Spleen (tissue), 11 donors: ENCODE measurements around the gene ZIC5. TPM values are rescaled to one million over a fixed set of nuclear protein-coding genes. Genes with fewer than 3 reads are reported as not detected.
A peak's percentile ranks its signal among the peaks of the same experiment; 100 is the strongest.

Experiments used
- DNase-seq: peaks from one replicate; pipeline ENCODE4 v3.0.0-alpha.2; 2020
- H3K27ac ChIP-seq, 8 donors: fragments of 200-600 bp; sonication (generic) in 7 of 8; 1 replicate in 4 of 8; 2 replicates in 4 of 8; pipeline versions ENCODE4 v1.5.0 to v1.8.0; 2016 to 2021; ENCODE audit warnings: inconsistent platforms in 4 of 8, mild to moderate bottlenecking in 4 of 8, moderate library complexity in 1 of 8
- H3K27me3 ChIP-seq, 7 donors: fragments of 200-600 bp; sonication (generic) in 6 of 7; replicated peaks in 1 of 7; 1 replicate in 4 of 7; 2 replicates in 3 of 7; pipeline versions ENCODE4 v1.5.0 to v1.8.0; 2016 to 2021; ENCODE audit warnings: inconsistent platforms in 3 of 7, mild to moderate bottlenecking in 1 of 7
- H3K36me3 ChIP-seq, 6 donors: fragments of 200-600 bp; sonication (generic) in 5 of 6; 1 replicate in 4 of 6; 2 replicates in 2 of 6; pipeline versions ENCODE4 v1.5.0 to v1.8.0; 2016 to 2021; ENCODE audit warnings: inconsistent platforms in 2 of 6
- H3K4me1 ChIP-seq, 6 donors: fragments of 200-600 bp; sonication (generic) in 5 of 6; 1 replicate in 3 of 6; 2 replicates in 3 of 6; pipeline versions ENCODE4 v1.5.0 to v1.8.0; 2016 to 2021; ENCODE audit warnings: inconsistent platforms in 3 of 6
- H3K4me3 ChIP-seq, 8 donors: fragments of 200-600 bp; sonication (generic) in 7 of 8; 1 replicate in 4 of 8; 2 replicates in 4 of 8; pipeline versions ENCODE4 v1.5.0 to v1.8.0; 2016 to 2021; ENCODE audit warnings: inconsistent platforms in 4 of 8, mild to moderate bottlenecking in 4 of 8, moderate library complexity in 2 of 8
- H3K9me3 ChIP-seq, 8 donors: fragments of 200-600 bp; sonication (generic) in 7 of 8; 1 replicate in 4 of 8; 2 replicates in 4 of 8; pipeline versions ENCODE4 v1.5.0 to v1.8.0; 2016 to 2021; ENCODE audit warnings: inconsistent platforms in 4 of 8
- POLR2A ChIP-seq, 3 donors: fragments of 450-650 bp; IDR thresholded peaks; one replicate each; pipeline ENCODE4 v1.5.1; 2017; ENCODE audit warnings: antibody characterized with exemption in 3 of 3, mild to moderate bottlenecking in 1 of 3
- POLR2AphosphoS5 ChIP-seq, 3 donors: sonication (generic); formaldehyde crosslinking; IDR thresholded peaks; one replicate each; pipeline ENCODE4 v1.5.1; 2017; ENCODE audit warnings: antibody characterized with exemption in 3 of 3
- WGBS, 5 donors: extraction: QIAGEN DNeasy Blood & Tissue Kit in 3 of 5; methylation state at CpG; one replicate each; pipeline versions ENCODE4 v1.1.5 to v1.1.7; 2013 to 2018; 5-methylcytosine and 5-hydroxymethylcytosine counted together
- intact Hi-C: fragments of 100-400 bp; cut with DNase I; formaldehyde crosslinking; loops from one replicate; pipeline ENCODE4 v1.15.0; 2023; ENCODE audit warnings: low total_unique reads
- polyA plus RNA-seq, 3 donors: library from polyadenylated mRNA; stranded (reverse); fragments of 200-250 nt; gene quantifications; one replicate each; pipeline ENCODE4 v1.2.1, GENCODE V29; 2013
- total RNA-seq, 7 donors: library from RNA; depleted of rRNA in 3 of 7; stranded (reverse); fragments of >200 nt in 3 of 7; fragmentation: NEBNext Ultra II Directional in 4 of 7; extraction: Animal tissue kit (Norgen Biotek cat#: 25700) in 4 of 7; gene quantifications; one replicate each; pipeline versions ENCODE4 v1.1.0 to v1.2.1, GENCODE V29; 2016 to 2021
- TF ChIP-seq, protein P1 (sequence below), 11 experiments: fragments of 200-600 bp in 7 of 11; fragments of 450-650 bp in 4 of 11; sonication (generic) in 4 of 11; IDR thresholded peaks in 8 of 11; conservative IDR thresholded peaks in 3 of 11; 1 replicate in 7 of 11; 2 replicates in 4 of 11; pipeline versions ENCODE4 v1.4.0 to v1.8.0; 2016 to 2021; ENCODE audit warnings: antibody characterized with exemption in 11 of 11, inconsistent platforms in 4 of 11, mild to moderate bottlenecking in 1 of 11
- donor health status: healthy with polysubstance abuse.
- donor health status: DM: no; HTN: no; CAD: no; lungs with moderate emphysema.
- donor health status: DM: no; HTN: no; CAD: no.
- donor health status: Bipolar disorder and iron deficiency.
- donor health status: healthy.
- donor health status: DM: no; HTN: no; CAD: no.
- donor health status: DM: yes; HTN: yes; CAD: no.

ZIC5 gene
- total and polyA plus RNA-seq, 10 donors, result not detected

DNA sequence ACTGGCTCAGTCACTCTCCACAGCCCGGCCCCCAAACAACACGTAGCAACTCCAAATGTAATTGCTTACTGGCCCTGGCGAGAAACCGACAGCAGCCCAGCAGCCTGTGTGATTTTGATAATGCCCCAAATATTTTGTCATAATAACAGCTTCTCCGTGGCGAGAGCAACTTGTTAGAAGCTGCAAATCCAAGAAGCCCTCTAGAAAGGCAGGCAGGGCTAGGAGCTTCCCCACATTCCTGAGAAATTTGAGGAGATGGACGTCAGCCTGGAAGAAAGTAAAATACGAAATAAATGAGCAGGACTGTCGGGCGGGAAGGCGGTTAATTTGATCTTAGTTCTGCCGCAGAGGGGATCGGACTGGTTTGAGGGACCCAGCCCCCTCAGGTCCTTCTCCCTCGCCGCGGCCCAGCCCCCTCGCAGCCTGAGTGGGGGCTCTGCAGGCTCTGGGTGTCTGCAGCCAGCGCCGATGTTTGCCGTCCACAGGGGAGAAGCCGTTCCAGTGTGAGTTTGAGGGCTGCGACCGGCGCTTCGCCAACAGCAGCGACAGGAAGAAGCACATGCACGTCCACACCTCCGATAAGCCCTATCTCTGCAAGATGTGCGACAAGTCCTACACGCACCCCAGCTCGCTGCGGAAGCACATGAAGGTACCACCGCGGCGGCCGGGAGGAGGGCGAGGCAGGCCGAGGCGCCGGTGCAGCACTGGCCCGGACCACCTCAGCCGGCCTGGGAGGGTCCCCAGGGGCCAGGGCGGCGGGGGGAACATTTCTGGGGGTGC lies 13.1 kb upstream of the ZIC5 start:
- Histone ChIP-seq H3K36me3 (no peaks in the 10 kb centered on the region), H3K9me3 (peaks cover 0 to 45% (median 3%) of the 10 kb centered on the region in 8 donors), H3K4me1 (peaks cover 12 to 63% (median 49%) of the 10 kb centered on the region in 6 donors), H3K27ac (no peak overlapping the region), H3K27me3 (peaks cover 40 to 100% (median 98%) of the 10 kb centered on the region in 7 donors), H3K4me3 (peak overlapping the region in 1 of 8 donors; percentile 22)
- no peak for TF ChIP-seq POLR2A (IDR thresholded peaks at IDR 0.05)
- no peak for TF ChIP-seq POLR2AphosphoS5 (IDR thresholded peaks at IDR 0.05)
- TF ChIP-seq, protein P1, sequence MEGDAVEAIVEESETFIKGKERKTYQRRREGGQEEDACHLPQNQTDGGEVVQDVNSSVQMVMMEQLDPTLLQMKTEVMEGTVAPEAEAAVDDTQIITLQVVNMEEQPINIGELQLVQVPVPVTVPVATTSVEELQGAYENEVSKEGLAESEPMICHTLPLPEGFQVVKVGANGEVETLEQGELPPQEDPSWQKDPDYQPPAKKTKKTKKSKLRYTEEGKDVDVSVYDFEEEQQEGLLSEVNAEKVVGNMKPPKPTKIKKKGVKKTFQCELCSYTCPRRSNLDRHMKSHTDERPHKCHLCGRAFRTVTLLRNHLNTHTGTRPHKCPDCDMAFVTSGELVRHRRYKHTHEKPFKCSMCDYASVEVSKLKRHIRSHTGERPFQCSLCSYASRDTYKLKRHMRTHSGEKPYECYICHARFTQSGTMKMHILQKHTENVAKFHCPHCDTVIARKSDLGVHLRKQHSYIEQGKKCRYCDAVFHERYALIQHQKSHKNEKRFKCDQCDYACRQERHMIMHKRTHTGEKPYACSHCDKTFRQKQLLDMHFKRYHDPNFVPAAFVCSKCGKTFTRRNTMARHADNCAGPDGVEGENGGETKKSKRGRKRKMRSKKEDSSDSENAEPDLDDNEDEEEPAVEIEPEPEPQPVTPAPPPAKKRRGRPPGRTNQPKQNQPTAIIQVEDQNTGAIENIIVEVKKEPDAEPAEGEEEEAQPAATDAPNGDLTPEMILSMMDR (IDR thresholded peaks at IDR 0.05 in 8 of 11, conservative IDR thresholded peaks at IDR 0.05 in 3 of 11), result no peak
- WGBS, 5 donors, result 4 to 15% (median 7%) methylated on average over 20 to 44 of the region's 44 CpGs
- DNase-seq, result no peak
- intact Hi-C loops, result no loop called here

- Histone ChIP-seq H3K36me3 (no peaks in the 10 kb centered on the region), H3K4me3 (peak overlapping the region in 1 of 8 donors; percentile 73), H3K27ac (no peak overlapping the region), H3K9me3 (peaks cover 0 to 42% (median 3%) of the 10 kb centered on the region in 8 donors), H3K4me1 (peaks cover 17 to 63% (median 49%) of the 10 kb centered on the region in 6 donors), H3K27me3 (peaks cover 49 to 100% (median 98%) of the 10 kb centered on the region in 7 donors)
- TF ChIP-seq, protein P1 (IDR thresholded peaks at IDR 0.05 in 8 of 11, conservative IDR thresholded peaks at IDR 0.05 in 3 of 11), result no peak
- TF ChIP-seq POLR2AphosphoS5 (IDR thresholded peaks at IDR 0.05) (no peak), POLR2A (IDR thresholded peaks at IDR 0.05) (no peak)
- WGBS, 5 donors, result 9 to 19% (median 10%) methylated on average over 42 of the region's 42 CpGs
- no peak for DNase-seq
- intact Hi-C loops, result no loop called here
Observed at GRCh38 chr13:99983499-99984401, 12.2 kb upstream of the ZIC5 start.

GRCh38 chr13:99982731-99983498 lies 11.3 kb upstream of the ZIC5 start:
- intact Hi-C loops, result no loop called here

More at GRCh38 chr13:99982731-99983498, 11.3 kb upstream of the ZIC5 start:
- Histone ChIP-seq H3K36me3 (no peaks in the 10 kb centered on the region), H3K27ac (no peak overlapping the region), H3K4me1 (peaks cover 17 to 69% (median 57%) of the 10 kb centered on the region in 6 donors), H3K9me3 (peaks cover 0 to 41% (median 3%) of the 10 kb centered on the region in 8 donors), H3K27me3 (peaks cover 51 to 100% (median 98%) of the 10 kb centered on the region in 7 donors), H3K4me3 (peak overlapping the region in 5 of 8 donors; percentile 45 to 73 (median 49))
- WGBS, 5 donors, result 6 to 12% (median 9%) methylated on average over 20 to 48 of the region's 48 CpGs
- TF ChIP-seq POLR2AphosphoS5 (IDR thresholded peaks at IDR 0.05), result peak in 1 of 3 donors; percentile 10
- TF ChIP-seq, protein P1 (IDR thresholded peaks at IDR 0.05 in 8 of 11, conservative IDR thresholded peaks at IDR 0.05 in 3 of 11), result no peak
- no peak for DNase-seq
